Fibroblast of upper back skin (primary cell): ENCODE measurements around the gene TCF12.

Experiments
- DNase-seq: peaks from one replicate; pipeline ENCODE4 v3.0.0-alpha.2; 2013

TCF12 gene

GRCh38 chr15:57324590-57324890 lies 406.1 kb downstream of the TCF12 start:
- no peak for DNase-seq

- DNase-seq: no peak
Observed at GRCh38 chr15:57324944-57325679, 406.7 kb downstream of the TCF12 start.

GRCh38 chr15:57326196-57326595 lies 407.8 kb downstream of the TCF12 start:
- DNase-seq: no peak

GRCh38 chr15:57327985-57328471 lies 409.6 kb downstream of the TCF12 start:
- peak; percentile 85 for DNase-seq

GRCh38 chr15:57328479-57328878 lies 410.0 kb downstream of the TCF12 start:
- DNase-seq: no peak

GRCh38 chr15:57328897-57329296 lies 410.5 kb downstream of the TCF12 start:
- no peak for DNase-seq

GRCh38 chr15:57329582-57330367 lies 411.3 kb downstream of the TCF12 start:
- no peak for DNase-seq

GRCh38 chr15:57330619-57331340 lies 412.3 kb downstream of the TCF12 start:
- peak; percentile 37 for DNase-seq

- DNase-seq: no peak
Observed at GRCh38 chr15:57332326-57332725, 413.9 kb downstream of the TCF12 start.

- DNase-seq: peak; percentile 62
Observed at GRCh38 chr15:57333487-57333886, 415.0 kb downstream of the TCF12 start.

GRCh38 chr15:57334257-57334656 lies 415.8 kb downstream of the TCF12 start:
- no peak for DNase-seq

- no peak for DNase-seq
Observed at GRCh38 chr15:57335293-57335715, 416.9 kb downstream of the TCF12 start.

GRCh38 chr15:57335719-57336118 lies 417.3 kb downstream of the TCF12 start:
- no peak for DNase-seq

GRCh38 chr15:57337868-57338411 lies 419.5 kb downstream of the TCF12 start:
- no peak for DNase-seq

- DNase-seq: no peak
Observed at GRCh38 chr15:57339321-57339720, 420.9 kb downstream of the TCF12 start.
